Measurements from ENCODE around the gene IRAK1.
"Not testable (repeated sequence)": the region's sequence is repeated elsewhere in the genome, so short reads cannot be mapped to it uniquely, and the experiment has no call there.

IRAK1 gene

GRCh38 chrX:154010330-154011087, 9.2 kb downstream of the IRAK1 start:
- DNase-seq (ENCODE audit: insufficient read length) (no peak), FAIRE-seq (no peak)

GRCh38 chrX:154008521-154008920, 11.2 kb downstream of the IRAK1 start:
- FAIRE-seq: no peak

More at GRCh38 chrX:154010330-154011087, 9.2 kb downstream of the IRAK1 start:
- TF ChIP-seq POLR2A (IDR thresholded peaks at IDR 0.05; ENCODE audit: low read depth, low read length): no peak
- TF ChIP-seq POLR2AphosphoS5 (IDR thresholded peaks at IDR 0.05; ENCODE audit: low read depth, low read length): no peak
- no peak for TF ChIP-seq TAF1 (IDR thresholded peaks at IDR 0.05; ENCODE audit: borderline replicate concordance, low read depth, low read length)

GRCh38 chrX:154006947-154007346, 12.8 kb downstream of the IRAK1 start:
- DNase-seq (ENCODE audit: insufficient read length) (no peak), FAIRE-seq (no peak)

More at GRCh38 chrX:154008521-154008920, 11.2 kb downstream of the IRAK1 start:
- TF ChIP-seq POLR2A (IDR thresholded peaks at IDR 0.05; ENCODE audit: low read depth, low read length): no peak
- no peak for TF ChIP-seq POLR2AphosphoS5 (IDR thresholded peaks at IDR 0.05; ENCODE audit: low read depth, low read length)
- no peak for TF ChIP-seq TAF1 (IDR thresholded peaks at IDR 0.05; ENCODE audit: borderline replicate concordance, low read depth, low read length)
- DNase-seq (ENCODE audit: insufficient read length): no peak

GRCh38 chrX:154004315-154004714, 15.4 kb downstream of the IRAK1 start:
- FAIRE-seq (no peak), DNase-seq (ENCODE audit: insufficient read length) (no peak)
- no peak for TF ChIP-seq POLR2A (IDR thresholded peaks at IDR 0.05; ENCODE audit: low read depth, low read length)
- TF ChIP-seq POLR2AphosphoS5 (IDR thresholded peaks at IDR 0.05; ENCODE audit: low read depth, low read length): no peak
- TF ChIP-seq TAF1 (IDR thresholded peaks at IDR 0.05; ENCODE audit: borderline replicate concordance, low read depth, low read length): no peak

More at GRCh38 chrX:154006947-154007346, 12.8 kb downstream of the IRAK1 start:
- TF ChIP-seq POLR2AphosphoS5 (IDR thresholded peaks at IDR 0.05; ENCODE audit: low read depth, low read length) (no peak), TAF1 (IDR thresholded peaks at IDR 0.05; ENCODE audit: borderline replicate concordance, low read depth, low read length) (no peak)

- peak; percentile 82 for FAIRE-seq
- TF ChIP-seq POLR2A (IDR thresholded peaks at IDR 0.05; ENCODE audit: low read depth, low read length) (no peak), POLR2AphosphoS5 (IDR thresholded peaks at IDR 0.05; ENCODE audit: low read depth, low read length) (no peak), TAF1 (IDR thresholded peaks at IDR 0.05; ENCODE audit: borderline replicate concordance, low read depth, low read length) (no peak)
- DNase-seq (ENCODE audit: insufficient read length): no peak
Observed at GRCh38 chrX:154002215-154002719, 17.4 kb downstream of the IRAK1 start.

GRCh38 chrX:154000051-154000450, 19.7 kb downstream of the IRAK1 start:
- TF ChIP-seq POLR2AphosphoS5 (IDR thresholded peaks at IDR 0.05; ENCODE audit: low read depth, low read length) (no peak), POLR2A (IDR thresholded peaks at IDR 0.05; ENCODE audit: low read depth, low read length) (no peak), TAF1 (IDR thresholded peaks at IDR 0.05; ENCODE audit: borderline replicate concordance, low read depth, low read length) (no peak)
- DNase-seq (ENCODE audit: insufficient read length): no peak
- FAIRE-seq: no peak

GRCh38 chrX:153999359-154000037, 20.2 kb downstream of the IRAK1 start:
- FAIRE-seq: no peak
- no peak for DNase-seq (ENCODE audit: insufficient read length)
- no peak for TF ChIP-seq POLR2A (IDR thresholded peaks at IDR 0.05; ENCODE audit: low read depth, low read length)
- TF ChIP-seq POLR2AphosphoS5 (IDR thresholded peaks at IDR 0.05; ENCODE audit: low read depth, low read length): no peak
- TF ChIP-seq TAF1 (IDR thresholded peaks at IDR 0.05; ENCODE audit: borderline replicate concordance, low read depth, low read length): no peak

GRCh38 chrX:153995504-153995903, 24.2 kb downstream of the IRAK1 start:
- FAIRE-seq (no peak), DNase-seq (ENCODE audit: insufficient read length) (no peak)
- no peak for TF ChIP-seq TAF1 (IDR thresholded peaks at IDR 0.05; ENCODE audit: borderline replicate concordance, low read depth, low read length)
- TF ChIP-seq POLR2AphosphoS5 (IDR thresholded peaks at IDR 0.05; ENCODE audit: low read depth, low read length): no peak
- TF ChIP-seq POLR2A (IDR thresholded peaks at IDR 0.05; ENCODE audit: low read depth, low read length): no peak

- not testable (repeated sequence) for FAIRE-seq; DNase-seq (ENCODE audit: insufficient read length)
Observed at GRCh38 chrX:153994398-153994797, 25.3 kb downstream of the IRAK1 start.

GRCh38 chrX:153993978-153994377, 25.7 kb downstream of the IRAK1 start:
- FAIRE-seq (no peak), DNase-seq (ENCODE audit: insufficient read length) (no peak)
- TF ChIP-seq TAF1 (IDR thresholded peaks at IDR 0.05; ENCODE audit: borderline replicate concordance, low read depth, low read length): no peak
- no peak for TF ChIP-seq POLR2AphosphoS5 (IDR thresholded peaks at IDR 0.05; ENCODE audit: low read depth, low read length)
- no peak for TF ChIP-seq POLR2A (IDR thresholded peaks at IDR 0.05; ENCODE audit: low read depth, low read length)

- TF ChIP-seq TAF1 (IDR thresholded peaks at IDR 0.05; ENCODE audit: borderline replicate concordance, low read depth, low read length) (no peak), POLR2AphosphoS5 (IDR thresholded peaks at IDR 0.05; ENCODE audit: low read depth, low read length) (no peak), POLR2A (IDR thresholded peaks at IDR 0.05; ENCODE audit: low read depth, low read length) (no peak)
- no peak for DNase-seq (ENCODE audit: insufficient read length)
- FAIRE-seq: no peak
Observed at GRCh38 chrX:153993079-153993478, 26.6 kb downstream of the IRAK1 start.

GRCh38 chrX:153992180-153992579, 27.5 kb downstream of the IRAK1 start:
- TF ChIP-seq POLR2AphosphoS5 (IDR thresholded peaks at IDR 0.05; ENCODE audit: low read depth, low read length) (no peak), TAF1 (IDR thresholded peaks at IDR 0.05; ENCODE audit: borderline replicate concordance, low read depth, low read length) (no peak), POLR2A (IDR thresholded peaks at IDR 0.05; ENCODE audit: low read depth, low read length) (no peak)
- no peak for DNase-seq (ENCODE audit: insufficient read length)
- no peak for FAIRE-seq
